ENCODE data around the gene MINDY1.

DNA sequence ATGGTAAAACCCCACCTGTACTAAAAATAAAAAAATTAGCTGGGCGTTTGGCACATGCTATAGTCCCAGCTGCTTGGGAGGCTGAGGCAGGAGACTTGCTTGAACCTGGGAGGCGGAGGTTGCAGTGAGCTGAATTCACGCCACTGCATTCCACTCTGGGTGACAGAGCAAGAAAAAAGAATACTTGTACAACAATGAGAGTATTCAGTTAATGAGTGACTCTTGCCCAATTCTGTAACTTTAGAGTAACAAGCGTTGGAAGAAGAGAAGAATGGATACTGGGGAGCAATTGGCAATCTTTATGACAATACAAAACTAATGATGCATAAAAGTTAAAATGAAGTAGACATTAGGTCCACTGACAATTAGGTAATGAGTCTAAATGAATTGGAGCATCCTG, 14.1 kb downstream of the MINDY1 start:
- TF ChIP-seq, protein P1, sequence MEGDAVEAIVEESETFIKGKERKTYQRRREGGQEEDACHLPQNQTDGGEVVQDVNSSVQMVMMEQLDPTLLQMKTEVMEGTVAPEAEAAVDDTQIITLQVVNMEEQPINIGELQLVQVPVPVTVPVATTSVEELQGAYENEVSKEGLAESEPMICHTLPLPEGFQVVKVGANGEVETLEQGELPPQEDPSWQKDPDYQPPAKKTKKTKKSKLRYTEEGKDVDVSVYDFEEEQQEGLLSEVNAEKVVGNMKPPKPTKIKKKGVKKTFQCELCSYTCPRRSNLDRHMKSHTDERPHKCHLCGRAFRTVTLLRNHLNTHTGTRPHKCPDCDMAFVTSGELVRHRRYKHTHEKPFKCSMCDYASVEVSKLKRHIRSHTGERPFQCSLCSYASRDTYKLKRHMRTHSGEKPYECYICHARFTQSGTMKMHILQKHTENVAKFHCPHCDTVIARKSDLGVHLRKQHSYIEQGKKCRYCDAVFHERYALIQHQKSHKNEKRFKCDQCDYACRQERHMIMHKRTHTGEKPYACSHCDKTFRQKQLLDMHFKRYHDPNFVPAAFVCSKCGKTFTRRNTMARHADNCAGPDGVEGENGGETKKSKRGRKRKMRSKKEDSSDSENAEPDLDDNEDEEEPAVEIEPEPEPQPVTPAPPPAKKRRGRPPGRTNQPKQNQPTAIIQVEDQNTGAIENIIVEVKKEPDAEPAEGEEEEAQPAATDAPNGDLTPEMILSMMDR (IDR thresholded peaks at IDR 0.05; ENCODE audit: poor library complexity) = no peak
- TF ChIP-seq EZH2 (IDR thresholded peaks at IDR 0.05; ENCODE audit: borderline replicate concordance) (no peak), EZH2phosphoT487 (IDR thresholded peaks at IDR 0.05; ENCODE audit: low read depth, severe bottlenecking, unreplicated experiment) (no peak)
